ENCODE results near the gene MFAP4. TPM values are rescaled to one million over a fixed set of nuclear protein-coding genes. Genes with fewer than 3 reads are reported as not detected.
A peak's percentile ranks its signal among the peaks of the same experiment; 100 is the strongest.

MFAP4 gene
- total and polyA plus RNA-seq, 9 of the 15 experiments (the other 6 are each of a cell fraction or from before 2014, with no cell fraction given), result 0.07 to 0.24 TPM; not detected in 7

DNA sequence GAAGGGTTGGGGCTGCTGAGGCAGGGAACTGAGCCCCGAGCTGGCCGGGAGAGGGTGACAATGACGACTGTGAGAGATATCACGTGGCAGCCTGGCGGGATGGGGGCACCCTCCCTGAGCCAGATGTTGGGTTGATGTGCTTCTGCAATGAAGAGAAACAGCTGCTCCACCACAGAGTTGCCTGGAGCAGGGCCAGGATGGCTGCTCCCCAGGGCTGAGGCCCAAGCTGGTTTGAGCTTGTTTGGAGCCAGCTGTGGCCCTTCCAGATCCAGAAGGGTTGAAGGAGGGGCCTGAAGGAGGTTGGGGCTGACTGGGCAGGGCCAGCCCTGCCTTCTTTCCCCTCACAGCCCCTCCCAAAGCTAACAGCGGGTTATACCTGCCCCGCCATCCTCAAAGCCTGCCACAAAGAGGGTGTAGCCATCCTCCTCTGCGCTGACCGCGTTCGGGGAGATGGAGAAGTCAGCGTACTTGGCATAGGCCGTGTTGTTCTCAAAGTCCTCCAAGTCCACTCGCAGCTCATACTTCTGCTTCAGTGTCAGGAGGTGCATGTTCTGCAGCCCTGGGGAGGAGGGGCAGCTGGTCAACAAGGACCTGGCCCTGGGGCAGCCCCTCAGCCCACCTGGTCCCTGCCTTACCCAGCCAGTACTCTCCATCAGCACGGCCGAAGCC lies 2.1 kb downstream of the MFAP4 start (continued):
- TF ChIP-seq ZNF778 (CRISPR knock-in tag; IDR thresholded peaks at IDR 0.05) (no peak), RAD51 (IDR thresholded peaks at IDR 0.05; ENCODE audit: borderline replicate concordance, low read depth) (0 out of 2 replicates have a peak, but pooled peaks have one; percentile 31), FOXM1 (IDR thresholded peaks at IDR 0.05; ENCODE audit: low read depth) (no peak), FOXM1 (CRISPR knock-in tag; IDR thresholded peaks at IDR 0.05; ENCODE audit: low read depth) (no peak), RBM39 (optimal IDR thresholded peaks at IDR 0.05; ENCODE audit: low read depth, low read length) (no peak), ZNF511 (CRISPR knock-in tag; IDR thresholded peaks at IDR 0.05) (no peak), PTTG1 (tag; IDR thresholded peaks at IDR 0.05; ENCODE audit: low read depth) (no peak), ZNF384 (IDR thresholded peaks at IDR 0.05; ENCODE audit: low read depth, low read length) (no peak), PML (IDR thresholded peaks at IDR 0.05; ENCODE audit: low read length) (no peak), BCL6 (CRISPR knock-in tag; IDR thresholded peaks at IDR 0.05) (no peak), ZFPM2 (CRISPR knock-in tag; IDR thresholded peaks at IDR 0.05) (no peak), NFIC (IDR thresholded peaks at IDR 0.05) (peak; percentile 69), ZNF77 (CRISPR knock-in tag; IDR thresholded peaks at IDR 0.05) (no peak), CBX5 (IDR thresholded peaks at IDR 0.05; ENCODE audit: borderline replicate concordance, low read depth) (no peak), TCFL5 (CRISPR knock-in tag; conservative IDR thresholded peaks at IDR 0.05) (no peak), RREB1 (CRISPR knock-in tag; IDR thresholded peaks at IDR 0.05) (no peak), KAT8 (IDR thresholded peaks at IDR 0.05; ENCODE audit: low read depth) (no peak), E2F3 (CRISPR knock-in tag; IDR thresholded peaks at IDR 0.05) (no peak)
- TF ChIP-seq, protein P1, sequence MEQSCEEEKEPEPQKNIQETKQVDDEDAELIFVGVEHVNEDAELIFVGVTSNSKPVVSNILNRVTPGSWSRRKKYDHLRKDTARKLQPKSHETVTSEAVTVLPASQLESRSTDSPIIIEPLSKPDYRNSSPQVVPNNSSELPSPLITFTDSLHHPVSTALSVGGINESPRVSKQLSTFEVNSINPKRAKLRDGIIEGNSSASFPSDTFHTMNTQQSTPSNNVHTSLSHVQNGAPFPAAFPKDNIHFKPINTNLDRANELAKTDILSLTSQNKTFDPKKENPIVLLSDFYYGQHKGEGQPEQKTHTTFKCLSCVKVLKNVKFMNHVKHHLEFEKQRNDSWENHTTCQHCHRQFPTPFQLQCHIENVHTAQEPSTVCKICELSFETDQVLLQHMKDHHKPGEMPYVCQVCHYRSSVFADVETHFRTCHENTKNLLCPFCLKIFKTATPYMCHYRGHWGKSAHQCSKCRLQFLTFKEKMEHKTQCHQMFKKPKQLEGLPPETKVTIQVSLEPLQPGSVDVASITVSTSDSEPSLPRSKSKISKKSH (CRISPR knock-in tag; IDR thresholded peaks at IDR 0.05), result no peak
